Ovary (tissue), 3 donors: ENCODE measurements around the gene ZNF844.

Experiments
- CTCF ChIP-seq, 3 donors: fragments of 450-650 bp in 2 of 3; fragments of 200-600 bp in 1 of 3; IDR thresholded peaks; one replicate each; pipeline versions ENCODE4 v1.5.1 to v1.8.0; 2016 to 2022; ENCODE audit warnings: antibody characterized with exemption in 3 of 3, mild to moderate bottlenecking in 1 of 3
- EP300 ChIP-seq: sonication (generic); formaldehyde crosslinking; IDR thresholded peaks from one replicate; pipeline ENCODE4 v1.6.1; 2017; ENCODE audit warnings: antibody characterized with exemption
- POLR2A ChIP-seq: fragments of 450-650 bp; IDR thresholded peaks from one replicate; pipeline ENCODE4 v1.6.1; 2017; ENCODE audit warnings: antibody characterized with exemption, mild to moderate bottlenecking, moderate library complexity
- donor health status: DM: no; HTN: no; CAD: no.

DNA sequence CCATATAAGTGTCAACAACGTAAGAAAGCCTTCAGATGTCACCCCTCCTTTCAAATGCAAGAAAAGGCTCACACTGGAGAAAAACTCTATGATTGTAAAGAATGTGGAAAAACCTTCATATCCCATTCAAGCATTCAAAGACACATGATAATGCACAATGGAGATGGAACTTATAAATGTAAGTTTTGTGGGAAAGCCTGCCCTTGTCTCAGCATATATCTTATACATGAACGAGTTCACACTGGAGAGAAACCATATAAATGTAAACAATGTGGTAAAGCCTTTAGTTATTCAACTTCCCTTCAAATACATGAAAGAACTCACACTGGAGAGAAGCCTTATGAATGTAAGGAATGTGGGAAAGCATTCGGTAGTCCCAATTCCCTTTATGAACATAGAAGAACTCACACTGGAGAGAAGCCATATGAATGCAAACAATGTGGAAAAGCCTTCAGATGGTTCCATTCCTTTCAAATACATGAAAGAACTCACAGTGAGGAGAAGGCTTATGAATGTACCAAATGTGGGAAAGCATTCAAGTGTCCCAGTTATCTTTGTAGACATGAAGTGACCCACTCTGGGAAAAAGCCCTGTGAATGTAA is 11.1 kb downstream of the ZNF844 start:
- no peak for TF ChIP-seq CTCF (IDR thresholded peaks at IDR 0.05)
- no peak for TF ChIP-seq POLR2A
- TF ChIP-seq EP300: no peak
